DOHH2 (cell line): ENCODE results near the gene KLK2.

Experiments
- H3F3A ChIP-seq: fragments of 200-600 bp; sonication (generic), shearing (Covaris generic); 2 replicates; pipeline ENCODE4 v1.6.0; 2016; ENCODE audit warnings: antibody characterized with exemption, mild to moderate bottlenecking; ENCODE audit not compliant: control insufficient read depth, insufficient read depth
- H3K27ac ChIP-seq: fragments of 200-600 bp; sonication (generic); 2 replicates; pipeline ENCODE4 v1.5.1; 2014; ENCODE audit warnings: low read depth, mild to moderate bottlenecking, low read length, moderate library complexity
- H3K27me3 ChIP-seq: fragments of 200-600 bp; sonication (generic); 2 replicates; pipeline ENCODE4 v1.6.1; 2014; ENCODE audit warnings: mild to moderate bottlenecking, low read length, mixed read lengths; ENCODE audit not compliant: control insufficient read depth
- H3K36me3 ChIP-seq: fragments of 200-600 bp; sonication (generic); 2 replicates; pipeline ENCODE4 v1.6.1; 2014; ENCODE audit warnings: mild to moderate bottlenecking, low read length, moderate library complexity, mixed read lengths; ENCODE audit not compliant: control insufficient read depth
- H3K4me1 ChIP-seq: fragments of 200-600 bp; sonication (generic); 2 replicates; pipeline ENCODE4 v1.6.1; 2014; ENCODE audit warnings: mild to moderate bottlenecking, low read length, mixed read lengths; ENCODE audit not compliant: control insufficient read depth
- H3K4me2 ChIP-seq: fragments of 200-600 bp; sonication (generic); 2 replicates; pipeline ENCODE4 v1.6.0; 2014; ENCODE audit warnings: mild to moderate bottlenecking, low read length, moderate library complexity
- H3K4me3 ChIP-seq: fragments of 200-600 bp; sonication (generic); 2 replicates; pipeline ENCODE4 v1.5.1; 2014; ENCODE audit warnings: mild to moderate bottlenecking, low read length, mixed read lengths
- H3K79me2 ChIP-seq: fragments of 200-600 bp; sonication (generic); 2 replicates; pipeline ENCODE4 v1.6.1; 2014; ENCODE audit warnings: mild to moderate bottlenecking, low read length, mixed read lengths; ENCODE audit not compliant: control insufficient read depth
- H3K9me2 ChIP-seq: fragments of 200-600 bp; sonication (generic); replicated peaks from 2 replicates; pipeline ENCODE4 v1.6.1; 2014; ENCODE audit warnings: mild to moderate bottlenecking, low read length, mixed read lengths; ENCODE audit not compliant: control insufficient read depth
- H3K9me3 ChIP-seq: fragments of 200-600 bp; sonication (generic); 2 replicates; pipeline ENCODE4 v1.6.1; 2014; ENCODE audit warnings: antibody characterized with exemption, low read length, mixed read lengths; ENCODE audit not compliant: control insufficient read depth, insufficient read depth
- H4K20me1 ChIP-seq: fragments of 200-600 bp; sonication (generic); 2 replicates; pipeline ENCODE4 v1.6.0; 2014; ENCODE audit warnings: low read depth, mild to moderate bottlenecking, antibody characterized with exemption, low read length, moderate library complexity; ENCODE audit not compliant: control insufficient read depth, insufficient read depth
- CTCF ChIP-seq: fragments of 200-600 bp; sonication (generic); IDR thresholded peaks from one replicate; pipeline ENCODE4 v1.5.1; 2014; ENCODE audit warnings: antibody characterized with exemption, mild to moderate bottlenecking, low read depth, low read length; ENCODE audit not compliant: poor library complexity, severe bottlenecking
- EZH2phosphoT487 ChIP-seq: fragments of 200-600 bp; sonication (generic); IDR thresholded peaks from 2 replicates; pipeline ENCODE4 v1.6.1; 2017; ENCODE audit warnings: borderline replicate concordance, mild to moderate bottlenecking, antibody characterized with exemption, low read length, moderate library complexity, mixed read lengths

KLK2 gene

GRCh38 chr19:50869479-50869878 lies 3.8 kb upstream of the KLK2 start:
- Histone ChIP-seq H4K20me1 (no peaks in the 10 kb centered on the region), H3F3A (no peaks in the 10 kb centered on the region), H3K4me3 (no peak overlapping the region), H3K27ac (no peak overlapping the region), H3K4me2 (no peak overlapping the region), H3K4me1 (no peaks in the 10 kb centered on the region), H3K9me2 (no peaks in the 10 kb centered on the region), H3K36me3 (no peaks in the 10 kb centered on the region), H3K9me3 (no peaks in the 10 kb centered on the region), H3K27me3 (peaks cover 68% of the 10 kb centered on the region), H3K79me2 (no peaks in the 10 kb centered on the region)
- TF ChIP-seq CTCF = no peak

- H3F3A ChIP-seq = no peaks in the 10 kb centered on the region
- H3K4me2 ChIP-seq = no peak overlapping the region
- no peak overlapping the region for H3K4me3 ChIP-seq
- TF ChIP-seq CTCF (peak; percentile 19), EZH2phosphoT487 (no peak)
- H3K36me3 ChIP-seq = no peaks in the 10 kb centered on the region
- H3K27me3 ChIP-seq = peaks cover 75% of the 10 kb centered on the region
- H3K9me3 ChIP-seq = no peaks in the 10 kb centered on the region
- no peaks in the 10 kb centered on the region for H3K4me1 ChIP-seq
- H3K9me2 ChIP-seq = no peaks in the 10 kb centered on the region
- H4K20me1 ChIP-seq = no peaks in the 10 kb centered on the region
- no peaks in the 10 kb centered on the region for H3K79me2 ChIP-seq
- no peak overlapping the region for H3K27ac ChIP-seq
Measured at GRCh38 chr19:50870417-50871089, 2.7 kb upstream of the KLK2 start.

GRCh38 chr19:50874211-50874610 lies 972 bp downstream of the KLK2 start:
- H3K4me2 ChIP-seq = no peak overlapping the region

More at GRCh38 chr19:50874211-50874610, 972 bp downstream of the KLK2 start:
- no peak overlapping the region for H3K4me3 ChIP-seq
- H3K79me2 ChIP-seq = no peaks in the 10 kb centered on the region
- H3K9me2 ChIP-seq = no peaks in the 10 kb centered on the region
- no peaks in the 10 kb centered on the region for H3K4me1 ChIP-seq
- H3K27ac ChIP-seq = no peak overlapping the region
- peaks cover 61% of the 10 kb centered on the region for H3K27me3 ChIP-seq
- no peaks in the 10 kb centered on the region for H3K36me3 ChIP-seq
- H4K20me1 ChIP-seq = no peaks in the 10 kb centered on the region
- H3K9me3 ChIP-seq = no peaks in the 10 kb centered on the region
- TF ChIP-seq CTCF = no peak
- TF ChIP-seq EZH2phosphoT487 = no peak
- no peaks in the 10 kb centered on the region for H3F3A ChIP-seq
